NT2/D1 (cell line): ENCODE results near the gene TSPAN9.

ENCODE experiments used
- SUZ12 ChIP-seq: IDR thresholded peaks from 2 replicates; pipeline ENCODE4 v1.6.1; 2011; ENCODE audit not compliant: insufficient read length, insufficient read depth; ENCODE audit errors: extremely low read depth
- YY1 ChIP-seq: IDR thresholded peaks from 2 replicates; pipeline ENCODE4 v1.6.1; 2011; ENCODE audit not compliant: insufficient read length, insufficient read depth

DNA sequence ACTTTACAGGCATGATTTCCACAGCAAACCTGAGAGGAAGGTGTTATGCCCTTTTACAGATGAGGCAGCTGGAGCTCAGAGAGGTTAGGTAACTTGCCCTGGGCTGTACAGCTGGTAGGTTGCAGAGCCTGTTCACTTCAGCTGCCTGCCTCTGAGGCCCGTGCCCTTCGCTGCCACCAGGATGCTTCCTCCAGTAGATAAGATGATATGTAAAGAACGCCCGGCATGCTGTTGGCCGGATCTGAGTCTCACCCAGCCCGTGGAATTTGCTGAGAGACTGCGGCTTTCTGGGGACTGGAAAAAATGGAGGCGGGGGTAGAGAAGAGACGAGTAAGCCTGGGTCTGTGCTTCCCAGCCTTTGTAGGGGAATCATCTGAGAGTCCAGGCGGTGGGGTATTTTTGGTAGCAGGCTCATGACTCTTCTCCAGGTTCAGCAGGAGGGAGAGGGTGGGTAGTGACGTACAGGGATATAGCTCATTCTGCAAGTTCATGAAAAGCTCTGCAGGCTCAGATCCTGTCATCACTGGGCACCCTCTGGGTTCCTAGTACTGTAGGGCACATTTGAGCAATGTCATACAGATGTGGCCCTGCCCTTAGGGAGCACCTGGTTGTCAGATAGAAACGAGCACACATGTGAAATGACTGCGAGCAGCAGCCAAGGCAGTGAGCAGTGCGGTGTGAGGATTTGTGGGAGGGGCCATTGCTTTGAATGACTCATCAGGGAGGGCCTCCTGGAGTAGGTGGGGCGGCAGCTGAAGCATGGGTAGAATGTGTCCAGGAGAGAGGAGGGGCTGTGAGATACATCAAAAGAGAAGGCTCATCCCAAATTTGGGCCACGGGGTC lies 159.4 kb downstream of the TSPAN9 start:
- TF ChIP-seq SUZ12, result no peak
- TF ChIP-seq YY1, result no peak
